Mucosa of rectum (tissue), 2 donors: ENCODE measurements around the gene UMODL1.

Source experiments
- H3K27ac ChIP-seq, 2 donors: one replicate each; pipeline ENCODE4 v1.7.0; 2013; ENCODE audit warnings: inconsistent platforms in 2 of 2, low read depth in 2 of 2, low read length in 2 of 2
- H3K27me3 ChIP-seq, 2 donors: one replicate each; pipeline ENCODE4 v1.7.0; 2013; ENCODE audit warnings: low read length in 2 of 2; ENCODE audit not compliant: control insufficient read depth in 2 of 2, insufficient read depth in 2 of 2
- H3K36me3 ChIP-seq, 2 donors: one replicate each; pipeline ENCODE4 v1.7.0; 2013; ENCODE audit warnings: low read length in 2 of 2; ENCODE audit not compliant: control insufficient read depth in 2 of 2, insufficient read depth in 2 of 2
- H3K4me1 ChIP-seq, 2 donors: one replicate each; pipeline ENCODE4 v1.7.0; 2013; ENCODE audit warnings: low read length in 2 of 2, mild to moderate bottlenecking in 1 of 2; ENCODE audit not compliant: control insufficient read depth in 2 of 2, insufficient read depth in 2 of 2
- H3K4me3 ChIP-seq, 2 donors: one replicate each; pipeline ENCODE4 v1.7.0; 2013; ENCODE audit warnings: low read length in 2 of 2
- H3K9ac ChIP-seq, 2 donors: one replicate each; pipeline ENCODE4 v1.7.0; 2013; ENCODE audit warnings: low read length in 2 of 2, low read depth in 1 of 2, mild to moderate bottlenecking in 1 of 2
- H3K9me3 ChIP-seq, 2 donors: one replicate each; pipeline ENCODE4 v1.7.0; 2013; ENCODE audit warnings: low read length in 2 of 2; ENCODE audit not compliant: control insufficient read depth in 2 of 2
- donor health status: healthy.
- donor health status: Normal muscosa, but diverticular disease.

Gene UMODL1

GRCh38 chr21:42148097-42148496, 77.0 kb downstream of the UMODL1 start:
- Histone ChIP-seq H3K27ac (no peak overlapping the region), H3K9me3 (no peaks in the 10 kb centered on the region), H3K9ac (no peak overlapping the region)

DNA sequence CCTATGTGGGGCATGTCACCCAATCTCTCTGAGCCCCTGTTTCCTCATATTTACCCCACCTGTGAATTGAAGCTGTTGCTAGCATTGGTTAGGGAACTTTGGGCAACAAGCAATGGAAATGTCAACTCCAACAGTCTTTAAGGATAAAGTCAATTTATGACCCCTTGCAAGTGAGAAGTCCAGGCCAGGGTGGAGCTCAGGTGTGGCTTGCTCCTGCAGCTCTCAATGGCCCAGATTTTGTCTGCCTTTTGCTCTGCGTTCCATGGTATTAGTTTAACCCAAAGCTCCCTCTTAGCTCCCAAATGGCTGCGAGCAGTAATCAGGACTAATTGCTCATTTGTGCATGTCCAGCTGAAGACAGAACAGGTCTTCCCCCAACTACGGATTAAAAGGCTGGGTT, 77.5 kb downstream of the UMODL1 start:
- Histone ChIP-seq H3K9me3 (no peaks in the 10 kb centered on the region), H3K4me1 (peaks cover 2 to 7% of the 10 kb centered on the region in 2 donors), H3K36me3 (no peaks in the 10 kb centered on the region), H3K27me3 (no peaks in the 10 kb centered on the region), H3K9ac (no peak overlapping the region), H3K27ac (no peak overlapping the region), H3K4me3 (no peak overlapping the region)

More at GRCh38 chr21:42148097-42148496, 77.0 kb downstream of the UMODL1 start:
- Histone ChIP-seq H3K27me3 (no peaks in the 10 kb centered on the region), H3K36me3 (no peaks in the 10 kb centered on the region), H3K4me3 (no peak overlapping the region), H3K4me1 (peaks cover 2 to 7% of the 10 kb centered on the region in 2 donors)

- H3K27ac ChIP-seq = no peak overlapping the region
- H3K9ac ChIP-seq = no peak overlapping the region
- H3K4me1 ChIP-seq = peaks cover 2 to 7% of the 10 kb centered on the region in 2 donors
- H3K27me3 ChIP-seq = no peaks in the 10 kb centered on the region
- no peak overlapping the region for H3K4me3 ChIP-seq
- H3K36me3 ChIP-seq = no peaks in the 10 kb centered on the region
- H3K9me3 ChIP-seq = no peaks in the 10 kb centered on the region
Measured at GRCh38 chr21:42149656-42150473, 78.7 kb downstream of the UMODL1 start.

GRCh38 chr21:42150474-42151085, 79.5 kb downstream of the UMODL1 start:
- no peaks in the 10 kb centered on the region for H3K9me3 ChIP-seq
- H3K27ac ChIP-seq = no peak overlapping the region
- H3K36me3 ChIP-seq = no peaks in the 10 kb centered on the region
- H3K4me1 ChIP-seq = peaks cover 2 to 7% of the 10 kb centered on the region in 2 donors
- H3K4me3 ChIP-seq = no peak overlapping the region
- no peaks in the 10 kb centered on the region for H3K27me3 ChIP-seq
- no peak overlapping the region for H3K9ac ChIP-seq

DNA sequence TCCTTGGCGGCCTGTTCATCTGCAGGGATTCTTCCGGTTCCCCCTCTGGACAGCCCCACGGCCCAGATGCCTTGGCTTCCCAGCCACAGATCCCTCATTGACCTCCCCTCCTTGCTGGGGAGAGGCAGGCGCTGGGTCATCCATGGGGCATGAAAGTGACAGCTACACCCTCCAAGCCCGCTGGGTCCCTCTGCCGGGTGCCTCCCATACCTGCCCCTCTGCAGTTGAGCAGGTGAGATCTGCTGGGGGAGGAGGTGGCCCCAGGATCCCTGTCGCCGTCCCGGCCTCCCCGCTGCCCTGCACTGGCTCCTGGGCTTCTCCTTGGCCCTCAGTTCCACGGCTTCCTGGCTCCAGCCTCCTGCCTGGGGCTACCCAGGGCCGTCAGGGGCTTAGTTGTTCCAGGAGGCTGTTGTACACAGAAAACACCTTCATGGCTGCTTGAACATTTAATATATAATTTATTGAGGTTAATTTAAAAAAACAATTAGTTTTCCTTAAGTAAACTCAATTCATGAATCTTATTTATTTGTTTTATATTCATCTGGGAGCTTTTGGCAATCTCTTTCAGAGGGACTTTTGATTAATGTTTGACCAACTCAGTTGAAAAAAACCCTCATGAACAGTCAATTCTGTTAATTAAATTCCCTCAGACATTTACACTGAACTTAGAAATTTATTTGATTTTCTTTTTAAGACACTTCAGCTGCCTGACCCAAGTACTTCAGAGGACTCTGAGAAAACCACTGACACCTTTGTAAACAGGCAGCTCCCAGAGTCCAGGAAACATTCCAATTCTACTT, 80.2 kb downstream of the UMODL1 start:
- Histone ChIP-seq H3K9ac (no peak overlapping the region), H3K4me1 (peaks cover 0 to 7% of the 10 kb centered on the region in 2 donors), H3K4me3 (no peak overlapping the region), H3K27me3 (no peaks in the 10 kb centered on the region), H3K27ac (no peak overlapping the region), H3K9me3 (no peaks in the 10 kb centered on the region), H3K36me3 (no peaks in the 10 kb centered on the region)

GRCh38 chr21:42151948-42152220, 80.8 kb downstream of the UMODL1 start:
- no peak overlapping the region for H3K27ac ChIP-seq
- H3K27me3 ChIP-seq = no peaks in the 10 kb centered on the region
- H3K36me3 ChIP-seq = no peaks in the 10 kb centered on the region
- no peaks in the 10 kb centered on the region for H3K9me3 ChIP-seq
- H3K4me1 ChIP-seq = peaks cover 0 to 7% of the 10 kb centered on the region in 2 donors
- no peak overlapping the region for H3K9ac ChIP-seq
- H3K4me3 ChIP-seq = no peak overlapping the region

DNA sequence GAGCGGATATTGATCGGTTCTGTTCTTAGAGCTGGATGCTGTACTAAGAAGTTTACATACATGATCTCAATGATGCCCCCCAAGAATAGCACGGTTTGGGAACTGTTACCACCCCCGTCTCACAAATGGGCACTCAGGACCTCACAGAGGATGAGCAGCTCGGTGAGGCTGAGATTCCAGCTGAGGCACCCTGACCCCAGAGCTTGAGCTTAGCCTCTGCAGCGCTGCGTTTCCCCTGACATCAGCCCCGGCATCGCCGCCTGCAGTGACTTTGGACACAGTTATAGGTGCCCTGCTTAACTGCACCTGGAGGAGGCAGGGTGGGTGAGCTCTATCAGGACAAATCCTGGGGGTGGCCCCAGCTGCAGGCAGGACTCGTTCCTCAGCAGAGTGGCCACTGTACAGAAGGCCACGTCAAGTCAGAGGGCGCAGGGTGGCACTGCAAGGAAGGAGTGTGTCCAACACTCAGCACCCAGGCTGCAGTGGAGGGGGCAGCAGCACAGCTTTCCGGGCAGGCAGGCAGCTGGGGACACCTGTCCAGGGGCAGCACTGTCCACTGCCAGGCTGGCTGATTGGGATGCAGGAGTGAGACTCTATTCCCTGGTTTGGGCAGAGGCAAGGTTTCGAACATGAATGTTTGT, 82.0 kb downstream of the UMODL1 start:
- H3K9ac ChIP-seq = no peak overlapping the region
- no peak overlapping the region for H3K4me3 ChIP-seq
- H3K9me3 ChIP-seq = no peaks in the 10 kb centered on the region
- no peak overlapping the region for H3K27ac ChIP-seq
- no peaks in the 10 kb centered on the region for H3K36me3 ChIP-seq
- H3K4me1 ChIP-seq = peaks cover 0 to 7% of the 10 kb centered on the region in 2 donors
- H3K27me3 ChIP-seq = no peaks in the 10 kb centered on the region

- Histone ChIP-seq H3K4me3 (no peak overlapping the region), H3K9ac (no peak overlapping the region), H3K4me1 (peaks cover 0 to 7% of the 10 kb centered on the region in 2 donors), H3K36me3 (no peaks in the 10 kb centered on the region), H3K27me3 (no peaks in the 10 kb centered on the region), H3K27ac (no peak overlapping the region), H3K9me3 (no peaks in the 10 kb centered on the region)
Measured at GRCh38 chr21:42153746-42154145, 82.6 kb downstream of the UMODL1 start.

DNA sequence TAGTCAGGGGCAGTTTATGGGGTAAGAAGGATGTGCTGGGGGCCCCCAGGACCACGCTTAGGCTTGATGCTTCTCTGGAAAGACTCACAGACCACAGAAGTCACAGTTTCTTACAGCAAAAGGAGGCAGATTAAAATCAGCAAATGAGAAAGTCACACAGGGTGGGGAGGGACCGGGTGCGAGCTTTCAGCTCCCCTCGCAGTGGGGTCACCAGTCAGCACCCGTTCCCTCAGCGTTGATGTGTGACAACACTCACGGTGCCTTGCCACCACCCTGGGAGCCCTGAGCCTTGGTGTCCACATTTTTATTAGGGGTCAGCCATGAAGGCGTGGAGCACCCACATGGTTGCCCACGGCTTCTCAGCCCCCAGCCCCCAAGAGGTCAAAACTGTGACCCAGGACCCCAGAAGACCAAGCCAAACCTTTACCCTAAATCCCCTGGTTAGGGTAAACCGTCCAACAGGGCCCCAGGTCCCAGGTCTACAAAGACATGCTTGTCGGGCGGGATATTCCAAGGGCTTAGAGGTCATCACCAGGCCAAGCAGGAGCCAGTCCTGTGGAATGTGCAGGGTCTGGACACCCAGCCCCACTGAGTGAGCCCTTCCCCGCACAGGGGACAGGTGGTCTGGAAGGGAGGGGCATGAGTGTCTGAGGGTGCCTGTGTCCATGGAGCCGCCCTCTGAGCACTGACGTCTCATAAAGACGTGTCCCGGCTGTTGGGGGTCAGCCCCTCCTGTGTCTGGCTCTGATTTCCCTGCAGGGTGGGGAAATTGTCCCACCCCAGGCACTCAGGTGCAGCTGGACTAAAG, 83.3 kb downstream of the UMODL1 start:
- H3K9ac ChIP-seq = no peak overlapping the region
- H3K4me1 ChIP-seq = peaks cover 0 to 7% of the 10 kb centered on the region in 2 donors
- no peak overlapping the region for H3K27ac ChIP-seq
- no peaks in the 10 kb centered on the region for H3K9me3 ChIP-seq
- H3K4me3 ChIP-seq = no peak overlapping the region
- H3K36me3 ChIP-seq = no peaks in the 10 kb centered on the region
- H3K27me3 ChIP-seq = no peaks in the 10 kb centered on the region
